H1 (cell line): Measurements from ENCODE around the gene MRPS31. TPM values are rescaled to one million over a fixed set of nuclear protein-coding genes. Genes with fewer than 3 reads are reported as not detected.

Experiments used
- CTCF ChIA-PET: fragments of 300-600 bp; sonication (Branson Sonifier 250); formaldehyde crosslinking; loops from one replicate; lab custom pipeline; 2021; ENCODE audit not compliant: partially characterized antibody; lab: Charles Lee
- POLR2A ChIA-PET: fragments of 300-600 bp; sonication (Branson Sonifier 250); formaldehyde crosslinking; loops from one replicate; lab custom pipeline; 2021; ENCODE audit warnings: inconsistent platforms; ENCODE audit not compliant: partially characterized antibody; lab: Charles Lee
- DNase-seq, 2 experiments: peaks; one replicate each; pipeline versions ENCODE4 v3.0.0 to v3.0.0-alpha.2; 2010 to 2022; ENCODE audit warnings: low spot score in 2 of 2, low read depth in 1 of 2, mixed read lengths in 1 of 2
- FAIRE-seq: peaks from 2 replicates; lab custom pipeline; 2011; peaks lifted over from hg19 to GRCh38; lab: Jason Lieb, UNC
- H2AFZ ChIP-seq: 2 replicates; pipeline ENCODE4 v1.8.1; 2012; ENCODE audit warnings: low read length, inconsistent platforms
- H2AK5ac ChIP-seq: 2 replicates; pipeline ENCODE4 v1.6.1; 2013; ENCODE audit warnings: low read depth, low read length
- H2BK120ac ChIP-seq: replicated peaks from 2 replicates; pipeline ENCODE3; 2013; ENCODE audit warnings: low read depth, low read length, inconsistent platforms
- H2BK12ac ChIP-seq: 2 replicates; pipeline ENCODE4 v1.6.1; 2013; ENCODE audit warnings: low read depth, low read length
- H2BK15ac ChIP-seq: 2 replicates; pipeline ENCODE4 v1.6.1; 2013; ENCODE audit warnings: low read length
- H2BK20ac ChIP-seq: 2 replicates; pipeline ENCODE4 v1.6.1; 2013; ENCODE audit warnings: low read length
- H2BK5ac ChIP-seq: 2 replicates; pipeline ENCODE4 v1.6.1; 2013; ENCODE audit warnings: low read depth, low read length
- H3K14ac ChIP-seq: 2 replicates; pipeline ENCODE4 v1.6.1; 2013; ENCODE audit warnings: inconsistent platforms; ENCODE audit not compliant: insufficient read length
- H3K18ac ChIP-seq: 2 replicates; pipeline ENCODE4 v1.6.1; 2013; ENCODE audit warnings: low read length; ENCODE audit errors: extremely low read depth
- H3K23ac ChIP-seq: 2 replicates; pipeline ENCODE4 v1.6.1; 2013; ENCODE audit warnings: inconsistent platforms; ENCODE audit not compliant: insufficient read length
- H3K23me2 ChIP-seq: 2 replicates; pipeline ENCODE4 v1.6.1; 2013; ENCODE audit warnings: low read depth, low read length
- H3K27ac ChIP-seq: 2 replicates; pipeline ENCODE4 v1.6.1; 2011; ENCODE audit warnings: low read depth, low read length, inconsistent platforms
- H3K27me3 ChIP-seq, 4 experiments: replicated peaks in 1 of 4; 1 replicate in 1 of 4; 2 replicates in 3 of 4; pipeline versions ENCODE4 v1.6.1 to v1.8.1; 2011 to 2013; ENCODE audit warnings: low read length in 3 of 4, mild to moderate bottlenecking in 3 of 4, inconsistent platforms in 2 of 4, mixed read lengths in 2 of 4, moderate library complexity in 1 of 4; ENCODE audit not compliant: control insufficient read depth in 3 of 4, insufficient read depth in 3 of 4; ENCODE audit errors: extremely low read depth in 1 of 4
- H3K36me3 ChIP-seq, 4 experiments: 2 replicates each; pipeline versions ENCODE4 v1.6.1 to v1.8.1; 2011 to 2013; ENCODE audit warnings: mild to moderate bottlenecking in 4 of 4, low read length in 3 of 4, moderate library complexity in 2 of 4, control low read depth in 1 of 4, inconsistent platforms in 1 of 4; ENCODE audit not compliant: insufficient read depth in 4 of 4, control insufficient read depth in 2 of 4
- H3K4ac ChIP-seq: replicated peaks from 2 replicates; pipeline ENCODE3; 2013; ENCODE audit warnings: low read length, low read depth, mixed read lengths, inconsistent platforms; ENCODE audit not compliant: insufficient read length
- H3K4me1 ChIP-seq, 4 experiments: replicated peaks in 1 of 4; 1 replicate in 1 of 4; 2 replicates in 3 of 4; pipeline versions ENCODE4 v1.6.1 to v1.8.1; 2011 to 2013; ENCODE audit warnings: low read length in 3 of 4, inconsistent platforms in 2 of 4, mixed read lengths in 1 of 4; ENCODE audit not compliant: insufficient read depth in 4 of 4, control insufficient read depth in 3 of 4
- H3K4me2 ChIP-seq, 2 experiments: 2 replicates each; pipeline versions ENCODE4 v1.6.1 to v1.8.1; 2011 to 2013; ENCODE audit warnings: low read depth in 2 of 2, low read length in 2 of 2, control low read depth in 1 of 2, inconsistent platforms in 1 of 2, mild to moderate bottlenecking in 1 of 2; ENCODE audit not compliant: insufficient read depth in 1 of 2
- H3K4me3 ChIP-seq, 4 experiments: fragments of 200-600, 300-600 bp in 1 of 4; sonication (generic), shearing (Covaris generic), sonication (Bioruptor Twin) in 1 of 4; 2 replicates each; pipeline versions ENCODE4 v1.5.1 to v1.8.1; 2011 to 2016; ENCODE audit warnings: low read length in 4 of 4, low read depth in 3 of 4, control low read depth in 2 of 4, inconsistent platforms in 2 of 4, mild to moderate bottlenecking in 2 of 4, mixed read lengths in 1 of 4, moderate library complexity in 1 of 4; ENCODE audit not compliant: insufficient read depth in 2 of 4; ENCODE audit errors: extremely low read depth in 1 of 4
- H3K56ac ChIP-seq: replicated peaks from 2 replicates; pipeline ENCODE3; 2013; ENCODE audit warnings: low read depth, mild to moderate bottlenecking, mixed read lengths, low read length, inconsistent platforms; ENCODE audit not compliant: insufficient read length
- H3K79me1 ChIP-seq: 2 replicates; pipeline ENCODE4 v1.6.1; 2013; ENCODE audit warnings: low read depth, low read length, control low read depth
- H3K79me2 ChIP-seq, 2 experiments: 2 replicates each; pipeline versions ENCODE4 v1.6.1 to v1.8.1; 2012 to 2013; ENCODE audit warnings: low read length in 2 of 2, mild to moderate bottlenecking in 2 of 2, inconsistent platforms in 1 of 2; ENCODE audit not compliant: insufficient read depth in 2 of 2, control insufficient read depth in 1 of 2
- H3K9ac ChIP-seq, 4 experiments: replicated peaks in 1 of 4; 1 replicate in 1 of 4; 2 replicates in 3 of 4; pipeline versions ENCODE4 v1.6.1 to v1.8.1; 2011 to 2013; ENCODE audit warnings: low read depth in 3 of 4, low read length in 3 of 4, control low read depth in 2 of 4, mild to moderate bottlenecking in 2 of 4, moderate library complexity in 2 of 4, inconsistent platforms in 1 of 4; ENCODE audit errors: extremely low read depth in 1 of 4
- H3K9me3 ChIP-seq, 2 experiments: 2 replicates each; pipeline versions ENCODE4 v1.6.1 to v1.8.1; 2012 to 2013; ENCODE audit warnings: mild to moderate bottlenecking in 2 of 2, moderate library complexity in 2 of 2, control low read depth in 1 of 2, inconsistent platforms in 1 of 2, low read depth in 1 of 2, low read length in 1 of 2, mixed read lengths in 1 of 2; ENCODE audit not compliant: insufficient read depth in 2 of 2
- H4K20me1 ChIP-seq, 2 experiments: replicated peaks in 1 of 2; 2 replicates each; pipeline versions ENCODE3 to v1.8.1; 2011 to 2013; ENCODE audit warnings: inconsistent platforms in 2 of 2, low read length in 2 of 2, mild to moderate bottlenecking in 1 of 2; ENCODE audit not compliant: insufficient read depth in 2 of 2, control insufficient read depth in 1 of 2
- H4K5ac ChIP-seq: 2 replicates; pipeline ENCODE4 v1.6.1; 2013; ENCODE audit warnings: low read length, low read depth, mixed read lengths, inconsistent platforms; ENCODE audit not compliant: insufficient read length
- H4K8ac ChIP-seq: 2 replicates; pipeline ENCODE4 v1.8.0; 2013; ENCODE audit warnings: mild to moderate bottlenecking, moderate library complexity, low read length, inconsistent platforms; ENCODE audit not compliant: insufficient read depth; ENCODE audit errors: extremely low read depth
- H4K91ac ChIP-seq: replicated peaks from 2 replicates; pipeline ENCODE3; 2013; ENCODE audit warnings: low read length, mixed read lengths, inconsistent platforms; ENCODE audit not compliant: insufficient read length
- SP1 ChIP-seq: IDR thresholded peaks from 2 replicates; pipeline ENCODE4 v1.6.1; 2011; ENCODE audit warnings: low read depth, low read length
- WGBS, 2 experiments: shearing (Covaris generic) in 1 of 2; methylation state at CpG; one replicate each; pipeline versions ENCODE4 v1.1.6 to v1.1.7; 2013 to 2015; ENCODE audit warnings: low lambda C conversion rate in 2 of 2, mixed read lengths in 2 of 2, inconsistent platforms in 1 of 2, low coverage in 1 of 2, missing lambda C conversion rate in 1 of 2; ENCODE audit not compliant: insufficient replicate concordance in 2 of 2, insufficient coverage in 1 of 2, insufficient read length in 1 of 2; ENCODE audit errors: extremely low coverage in 1 of 2, missing lambda C conversion rate in 1 of 2; 5-methylcytosine and 5-hydroxymethylcytosine counted together
- polyA plus RNA-seq, 7 experiments: library from polyadenylated mRNA; depleted of rRNA in 3 of 7; stranded (reverse) in 5 of 7; unstranded in 2 of 7; fragments of >200 nt in 5 of 7; fragments of 200-250 nt in 2 of 7; gene quantifications; 1 replicate in 5 of 7; 2 replicates in 1 of 7; 4 replicates in 1 of 7; pipeline versions ENCODE4 v1.2.1 to v1.2.3, GENCODE V29; 2011 to 2013; ENCODE audit warnings: missing spikeins in 2 of 7, mixed read lengths in 2 of 7
- total RNA-seq: library from RNA; stranded (reverse); fragmentation: NEBNext Ultra II Directional; extraction: Animal tissue kit (Norgen Biotek cat#: 25700); gene quantifications from 2 replicates; pipeline ENCODE4 v1.2.1, GENCODE V29; 2021

MRPS31 gene
- total and polyA plus RNA-seq, 2 of the 8 experiments (the other 6 are each of a cell fraction or from before 2014, with no cell fraction given), result 13.6 to 33.3 TPM

- FAIRE-seq, result no peak
- CTCF ChIA-PET, result interaction anchor here (1.0 to 2.4 kb wide), 3 partner anchors 13 to 24 kb away, joined by 3 to 7 read pairs (median 4); no protein-coding TSS in a partner anchor
Observed at GRCh38 chr13:40801255-40802217, 30.5 kb upstream of the MRPS31 start.

More at GRCh38 chr13:40801255-40802217, 30.5 kb upstream of the MRPS31 start:
- Histone ChIP-seq H2BK120ac (no peak overlapping the region), H2AFZ (no peak overlapping the region), H3K79me2 (no peaks in the 10 kb centered on the region), H4K5ac (no peak overlapping the region), H3K18ac (no peak overlapping the region), H3K4me3 (no peak overlapping the region), H3K79me1 (peaks cover 3% of the 10 kb centered on the region; the same call in 1 of the 2 replicates), H3K27ac (no peak overlapping the region), H2BK20ac (no peak overlapping the region), H4K20me1 (peaks cover 0 to 3% of the 10 kb centered on the region in 2 experiments), H3K14ac (no peak overlapping the region), H4K8ac (no peak overlapping the region), H3K9ac (no peak overlapping the region), H2BK15ac (no peak overlapping the region), H3K4me2 (no peak overlapping the region), H2AK5ac (no peak overlapping the region), H3K36me3 (peaks cover 1 to 24% (median 15%) of the 10 kb centered on the region in 4 experiments; a peak in 7 of 8 replicates), H3K56ac (no peak overlapping the region), H3K4me1 (no peaks in the 10 kb centered on the region), H2BK12ac (no peak overlapping the region)
- POLR2A ChIA-PET, result no interaction called here
- DNase-seq, result no peak
- no peak for TF ChIP-seq SP1
- TF ChIP-seq, all 59 proteins: peak for 0
- Histone ChIP-seq H3K9me3 (no peaks in the 10 kb centered on the region), H3K23me2 (no peaks in the 10 kb centered on the region), H3K4ac (no peak overlapping the region), H2BK5ac (no peak overlapping the region), H3K23ac (no peak overlapping the region), H3K27me3 (no peaks in the 10 kb centered on the region), H4K91ac (no peak overlapping the region)
- 96% methylated on average over 5 of the region's 6 CpGs; no CpG with 5 or more reads in 1 of the 2 experiments for WGBS, 2 experiments
